ENCODE measurements around the gene PTPRT.

The PTPRT gene

DNA sequence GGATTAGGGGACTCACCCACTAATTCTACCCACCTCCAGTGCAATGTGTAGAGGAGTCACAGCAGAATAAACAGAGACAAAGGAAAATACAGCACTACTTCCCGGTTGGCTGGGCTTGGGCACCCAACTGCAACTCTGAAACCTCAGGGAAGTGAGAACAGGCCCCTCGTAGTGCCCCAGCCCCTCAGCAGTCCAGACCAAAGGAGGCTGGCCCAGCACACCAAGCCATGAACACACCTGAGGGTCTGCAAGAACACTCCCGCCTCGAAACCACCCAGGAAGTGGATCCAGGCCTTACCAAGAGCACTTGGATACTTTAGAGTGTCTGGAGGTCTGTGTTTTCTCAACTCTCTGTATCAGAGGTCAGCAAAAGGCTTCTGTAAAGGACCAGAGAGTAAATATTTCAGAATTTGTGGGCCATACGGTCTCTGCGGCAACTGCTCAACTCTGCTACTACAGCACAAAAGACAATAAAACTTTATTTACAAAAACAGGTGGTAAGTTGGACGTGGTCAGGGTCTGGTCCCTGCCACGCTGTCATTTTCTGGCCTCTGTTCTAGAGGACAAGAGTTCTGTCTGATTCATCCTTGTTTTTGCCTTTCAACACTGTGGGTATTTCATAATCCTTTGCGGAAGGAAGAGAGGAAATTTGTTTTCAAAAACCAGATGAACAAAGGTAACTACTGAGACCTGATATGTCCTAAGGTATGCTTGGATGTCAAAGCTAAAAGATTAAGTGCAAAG, 154.6 kb downstream of the PTPRT start:
- Mint-ChIP-seq H3K36me3 (no peaks in the 10 kb centered on the region), H3K4me3 (no peak overlapping the region), H3K27ac (no peak overlapping the region), H3K4me1 (no peaks in the 10 kb centered on the region), H3K9me3 (peaks cover 6% of the 10 kb centered on the region)
- DNase-seq (ENCODE audit: low spot score in 2 of 2) (no peak), ATAC-seq (no peak)

DNA sequence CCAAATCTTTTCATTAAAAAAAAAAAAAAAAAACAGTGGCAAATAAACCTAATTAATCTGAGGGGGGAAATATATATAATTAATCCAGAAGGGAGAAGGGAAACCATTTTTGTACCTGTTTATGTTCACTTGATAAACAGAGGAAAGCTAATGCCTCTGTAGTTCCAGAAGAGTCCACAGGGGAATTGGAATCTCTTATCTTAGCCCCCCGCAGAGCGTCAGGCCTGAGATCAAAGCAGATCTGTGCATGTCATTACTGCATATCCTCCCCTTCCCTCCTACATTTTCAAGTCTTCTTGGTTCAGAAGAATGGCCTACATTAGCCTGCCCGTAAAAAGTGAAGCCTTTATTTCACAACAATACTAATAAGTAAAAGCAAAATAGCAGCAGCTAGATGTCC, 157.2 kb downstream of the PTPRT start:
- H3K4me3 Mint-ChIP-seq, result no peak overlapping the region
- ATAC-seq (no peak), DNase-seq (ENCODE audit: low spot score in 2 of 2) (no peak)
- H3K4me1 Mint-ChIP-seq, result no peaks in the 10 kb centered on the region
- H3K36me3 Mint-ChIP-seq, result no peaks in the 10 kb centered on the region
- H3K9me3 Mint-ChIP-seq, result no peaks in the 10 kb centered on the region
- no peak overlapping the region for H3K27ac Mint-ChIP-seq

GRCh38 chr20:43029176-43029575, 160.5 kb downstream of the PTPRT start:
- H3K9me3 Mint-ChIP-seq, result no peaks in the 10 kb centered on the region
- ATAC-seq, result no peak
- H3K4me3 Mint-ChIP-seq, result no peak overlapping the region

GRCh38 chr20:43028470-43028869, 161.2 kb downstream of the PTPRT start:
- ATAC-seq, result no peak
- H3K4me3 Mint-ChIP-seq, result no peak overlapping the region

More at GRCh38 chr20:43029176-43029575, 160.5 kb downstream of the PTPRT start:
- no peaks in the 10 kb centered on the region for H3K4me1 Mint-ChIP-seq
- no peak overlapping the region for H3K27ac Mint-ChIP-seq
- H3K36me3 Mint-ChIP-seq, result no peaks in the 10 kb centered on the region
- DNase-seq (ENCODE audit: low spot score in 2 of 2), result no peak

DNA sequence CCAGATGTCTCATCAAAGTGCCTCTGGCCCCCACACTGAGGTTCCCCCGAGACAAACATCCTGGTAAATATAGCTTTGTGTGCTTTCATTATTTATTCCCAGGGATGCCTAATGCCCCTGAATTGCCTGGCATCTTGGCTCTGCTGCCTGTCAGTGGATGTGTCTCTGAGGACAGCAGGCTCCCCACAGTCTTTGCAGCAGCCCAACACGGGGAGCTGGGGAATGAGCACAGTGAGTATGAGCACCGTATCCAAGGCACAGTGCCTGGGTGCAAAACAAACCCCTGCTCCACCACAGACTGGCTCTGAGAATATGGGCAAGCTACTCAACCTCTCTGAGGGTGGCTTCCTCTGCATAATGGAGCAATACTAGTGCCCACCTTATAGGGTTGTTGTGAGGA, 165.9 kb downstream of the PTPRT start:
- no peak overlapping the region for H3K27ac Mint-ChIP-seq
- H3K4me1 Mint-ChIP-seq, result no peaks in the 10 kb centered on the region
- ATAC-seq, result no peak
- H3K4me3 Mint-ChIP-seq, result no peak overlapping the region
- no peaks in the 10 kb centered on the region for H3K36me3 Mint-ChIP-seq
- DNase-seq (ENCODE audit: low spot score in 2 of 2), result no peak
- peaks cover 5% of the 10 kb centered on the region for H3K9me3 Mint-ChIP-seq

More at GRCh38 chr20:43028470-43028869, 161.2 kb downstream of the PTPRT start:
- H3K36me3 Mint-ChIP-seq, result no peaks in the 10 kb centered on the region
- no peak for DNase-seq (ENCODE audit: low spot score in 2 of 2)
- H3K27ac Mint-ChIP-seq, result no peak overlapping the region
- H3K4me1 Mint-ChIP-seq, result no peaks in the 10 kb centered on the region
- H3K9me3 Mint-ChIP-seq, result no peaks in the 10 kb centered on the region

DNA sequence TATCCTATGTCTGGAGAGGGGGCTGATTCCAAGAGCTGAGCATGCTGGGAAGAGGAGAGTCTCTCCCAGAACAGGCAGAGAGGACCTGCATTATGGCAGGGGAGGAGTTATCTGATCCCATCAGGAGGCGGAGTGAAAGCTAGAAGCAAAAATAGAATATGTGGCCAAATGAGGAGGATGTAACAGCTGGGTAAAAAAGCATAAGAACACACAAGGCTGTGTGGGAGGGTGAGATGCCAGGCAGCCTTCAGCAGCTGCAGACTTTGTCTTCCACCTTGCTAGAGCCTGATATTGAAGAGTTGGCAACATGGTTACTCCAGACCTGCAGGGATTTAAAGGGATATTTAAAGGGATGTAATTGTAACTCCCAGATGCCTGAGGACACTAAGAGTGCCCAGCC, 167.1 kb downstream of the PTPRT start:
- H3K4me3 Mint-ChIP-seq, result no peak overlapping the region
- no peak for ATAC-seq
- DNase-seq (ENCODE audit: low spot score in 2 of 2), result no peak

GRCh38 chr20:43022081-43022480, 167.6 kb downstream of the PTPRT start:
- DNase-seq (ENCODE audit: low spot score in 2 of 2), result no peak
- Mint-ChIP-seq H3K27ac (no peak overlapping the region), H3K4me1 (no peaks in the 10 kb centered on the region), H3K36me3 (no peaks in the 10 kb centered on the region), H3K4me3 (no peak overlapping the region), H3K9me3 (peaks cover 5% of the 10 kb centered on the region)
- no peak for ATAC-seq

More for the DNA sequence above, 167.1 kb downstream of the PTPRT start:
- no peak overlapping the region for H3K27ac Mint-ChIP-seq
- H3K9me3 Mint-ChIP-seq, result peaks cover 5% of the 10 kb centered on the region
- no peaks in the 10 kb centered on the region for H3K4me1 Mint-ChIP-seq
- no peaks in the 10 kb centered on the region for H3K36me3 Mint-ChIP-seq

GRCh38 chr20:43017241-43018030, 172.3 kb downstream of the PTPRT start:
- Mint-ChIP-seq H3K4me3 (no peak overlapping the region), H3K4me1 (no peaks in the 10 kb centered on the region), H3K27ac (no peak overlapping the region), H3K36me3 (no peaks in the 10 kb centered on the region), H3K9me3 (peaks cover 4% of the 10 kb centered on the region)
- DNase-seq (ENCODE audit: low spot score in 2 of 2) (no peak), ATAC-seq (no peak)

DNA sequence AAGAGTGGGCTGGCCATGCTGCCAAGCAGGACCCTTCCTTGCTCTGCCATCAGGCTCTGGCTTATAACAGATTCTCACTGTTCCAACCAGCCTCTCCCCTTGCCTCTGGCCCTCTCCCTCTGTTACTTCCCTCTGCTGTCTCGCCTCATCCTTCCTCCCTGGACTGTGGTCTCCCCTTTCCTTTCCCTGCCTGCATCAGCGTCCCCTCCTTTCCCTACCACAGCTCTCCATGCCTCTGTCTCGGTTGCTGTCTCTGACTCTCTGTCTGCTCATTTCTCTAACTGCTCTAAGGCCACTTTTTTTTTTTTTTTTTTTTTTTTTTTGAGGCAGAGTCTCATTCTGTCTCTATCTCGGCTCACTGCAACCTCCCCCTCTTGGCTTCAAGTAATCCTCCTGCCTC, 173.4 kb downstream of the PTPRT start:
- H3K9me3 Mint-ChIP-seq, result peaks cover 4% of the 10 kb centered on the region
- H3K4me3 Mint-ChIP-seq, result no peak overlapping the region
- no peak overlapping the region for H3K27ac Mint-ChIP-seq
- no peaks in the 10 kb centered on the region for H3K4me1 Mint-ChIP-seq
- H3K36me3 Mint-ChIP-seq, result no peaks in the 10 kb centered on the region
- ATAC-seq, result no peak
- DNase-seq (ENCODE audit: low spot score in 2 of 2), result no peak

- DNase-seq (ENCODE audit: low spot score in 2 of 2), result no peak
- no peak for ATAC-seq
- Mint-ChIP-seq H3K36me3 (no peaks in the 10 kb centered on the region), H3K27ac (no peak overlapping the region), H3K4me1 (no peaks in the 10 kb centered on the region), H3K4me3 (no peak overlapping the region), H3K9me3 (peaks cover 4% of the 10 kb centered on the region)
Measured at GRCh38 chr20:43015566-43015965, 174.1 kb downstream of the PTPRT start.

GRCh38 chr20:43014206-43014605, 175.5 kb downstream of the PTPRT start:
- H3K4me1 Mint-ChIP-seq, result no peaks in the 10 kb centered on the region
- ATAC-seq, result no peak
- no peak overlapping the region for H3K4me3 Mint-ChIP-seq

GRCh38 chr20:43011491-43011890, 178.2 kb downstream of the PTPRT start:
- no peak overlapping the region for H3K4me3 Mint-ChIP-seq
- H3K9me3 Mint-ChIP-seq, result peaks cover 12% of the 10 kb centered on the region
- no peaks in the 10 kb centered on the region for H3K36me3 Mint-ChIP-seq
- no peaks in the 10 kb centered on the region for H3K4me1 Mint-ChIP-seq
- DNase-seq (ENCODE audit: low spot score in 2 of 2), result no peak
- no peak for ATAC-seq
- no peak overlapping the region for H3K27ac Mint-ChIP-seq

More at GRCh38 chr20:43014206-43014605, 175.5 kb downstream of the PTPRT start:
- Mint-ChIP-seq H3K36me3 (no peaks in the 10 kb centered on the region), H3K9me3 (peaks cover 12% of the 10 kb centered on the region), H3K27ac (no peak overlapping the region)
- no peak for DNase-seq (ENCODE audit: low spot score in 2 of 2)

DNA sequence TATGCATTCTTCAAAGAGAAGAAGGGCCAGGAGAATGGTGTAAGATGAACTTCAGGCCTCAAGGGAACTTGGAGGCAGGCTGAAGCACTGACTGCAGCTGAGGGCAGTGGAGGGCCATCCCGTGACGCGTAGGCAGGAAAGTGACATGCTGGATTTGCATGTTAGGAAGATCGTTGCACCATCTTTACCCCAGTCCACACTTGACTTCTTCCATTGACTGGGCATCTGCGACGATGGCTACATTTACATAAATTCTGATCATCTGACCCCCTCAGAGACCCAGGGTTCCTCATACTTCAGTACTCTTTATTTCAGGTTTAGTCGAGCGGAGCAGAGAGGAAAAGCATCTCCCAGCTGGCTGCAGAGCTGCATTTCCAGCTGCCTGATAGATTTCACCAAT, 180.2 kb downstream of the PTPRT start:
- Mint-ChIP-seq H3K36me3 (no peaks in the 10 kb centered on the region), H3K4me1 (no peaks in the 10 kb centered on the region), H3K27ac (no peak overlapping the region), H3K9me3 (peaks cover 12% of the 10 kb centered on the region), H3K4me3 (no peak overlapping the region)
- ATAC-seq, result no peak
- no peak for DNase-seq (ENCODE audit: low spot score in 2 of 2)

- no peaks in the 10 kb centered on the region for H3K4me1 Mint-ChIP-seq
- no peak for DNase-seq (ENCODE audit: low spot score in 2 of 2)
- ATAC-seq, result no peak
- peaks cover 10% of the 10 kb centered on the region for H3K9me3 Mint-ChIP-seq
- H3K27ac Mint-ChIP-seq, result no peak overlapping the region
- H3K36me3 Mint-ChIP-seq, result no peaks in the 10 kb centered on the region
- no peak overlapping the region for H3K4me3 Mint-ChIP-seq
Measured at GRCh38 chr20:43007525-43007924, 182.2 kb downstream of the PTPRT start.

GRCh38 chr20:43006651-43007375, 182.9 kb downstream of the PTPRT start:
- ATAC-seq, result no peak
- Mint-ChIP-seq H3K4me1 (no peaks in the 10 kb centered on the region), H3K27ac (no peak overlapping the region), H3K9me3 (peaks cover 8% of the 10 kb centered on the region), H3K36me3 (no peaks in the 10 kb centered on the region), H3K4me3 (no peak overlapping the region)
- DNase-seq (ENCODE audit: low spot score in 2 of 2), result no peak

All from stimulated activated effector memory CD8-positive, alpha-beta T cell treated with anti-CD3 and anti-CD28 coated beads, Interleukin-12 subunit alpha, Interleukin-12 subunit beta, amount 100 ng/mL, for 72 hours (primary cell).